Brain microvascular endothelial cell (primary cell): Measurements from ENCODE around the gene RIF1.

Source experiments
- DNase-seq: peaks from one replicate; pipeline ENCODE4 v3.0.0-alpha.2; 2020
- H3K27ac ChIP-seq: fragments of 250-450 bp; sonication (Bioruptor Pico); 2 replicates; pipeline ENCODE4 v1.5.1; 2020; ENCODE audit warnings: mild to moderate bottlenecking, moderate library complexity
- H3K27me3 ChIP-seq: fragments of 250-450 bp; sonication (Bioruptor Pico); replicated peaks from 2 replicates; pipeline ENCODE4 v1.5.1; 2020; ENCODE audit warnings: mild to moderate bottlenecking
- H3K36me3 ChIP-seq: fragments of 250-450 bp; sonication (Bioruptor Pico); replicated peaks from 2 replicates; pipeline ENCODE4 v1.5.1; 2020; ENCODE audit warnings: mild to moderate bottlenecking
- H3K4me3 ChIP-seq: 2 replicates; pipeline ENCODE4 v1.5.1; 2011; ENCODE audit warnings: low read depth, mild to moderate bottlenecking, control low read depth, low read length, moderate library complexity
- CTCF ChIP-seq: IDR thresholded peaks from 2 replicates; pipeline ENCODE4 v1.5.1; 2011; ENCODE audit warnings: low read depth, mild to moderate bottlenecking, moderate library complexity, low read length, control low read depth, inconsistent platforms; ENCODE audit errors: missing control alignments
- in situ Hi-C: cut with HindIII; loops from 2 replicates; pipeline ENCODE4 v1.10.0; 2017; ENCODE audit warnings: low sequenced_read_pairs, low pct_ligation_motif_present

RIF1 gene

GRCh38 chr2:151394509-151394908 is 15.2 kb upstream of the RIF1 start:
- Histone ChIP-seq H3K4me3 (no peak overlapping the region), H3K27ac (no peak overlapping the region), H3K27me3 (no peaks in the 10 kb centered on the region), H3K36me3 (no peaks in the 10 kb centered on the region)
- TF ChIP-seq CTCF, result no peak
- no peak for DNase-seq
- in situ Hi-C loops, result no loop called here

GRCh38 chr2:151395509-151396374 is 14.0 kb upstream of the RIF1 start:
- Histone ChIP-seq H3K27ac (no peak overlapping the region), H3K4me3 (no peak overlapping the region), H3K27me3 (no peaks in the 10 kb centered on the region), H3K36me3 (no peaks in the 10 kb centered on the region)
- no peak for TF ChIP-seq CTCF
- in situ Hi-C loops, result no loop called here
- DNase-seq, result no peak

GRCh38 chr2:151399981-151400380 is 9.7 kb upstream of the RIF1 start:
- no peaks in the 10 kb centered on the region for H3K36me3 ChIP-seq
- in situ Hi-C loops, result no loop called here
- H3K27ac ChIP-seq, result no peak overlapping the region
- H3K27me3 ChIP-seq, result no peaks in the 10 kb centered on the region
- TF ChIP-seq CTCF, result no peak
- no peak for DNase-seq
- no peak overlapping the region for H3K4me3 ChIP-seq

- DNase-seq, result no peak
These were observed 8.6 kb upstream of the RIF1 start for GRCh38 chr2:151401149-151401548.

GRCh38 chr2:151403914-151404313 is 5.8 kb upstream of the RIF1 start:
- TF ChIP-seq CTCF, result no peak
- H3K27me3 ChIP-seq, result no peaks in the 10 kb centered on the region
- H3K27ac ChIP-seq, result no peak overlapping the region
- no peak for DNase-seq
- in situ Hi-C loops, result no loop called here
- no peak overlapping the region for H3K4me3 ChIP-seq
- no peaks in the 10 kb centered on the region for H3K36me3 ChIP-seq

More at GRCh38 chr2:151401149-151401548, 8.6 kb upstream of the RIF1 start:
- Histone ChIP-seq H3K27ac (no peak overlapping the region), H3K27me3 (no peaks in the 10 kb centered on the region), H3K36me3 (no peaks in the 10 kb centered on the region), H3K4me3 (no peak overlapping the region)
- TF ChIP-seq CTCF, result no peak
- in situ Hi-C loops, result no loop called here

GRCh38 chr2:151405376-151405775 is 4.3 kb upstream of the RIF1 start:
- Histone ChIP-seq H3K36me3 (no peaks in the 10 kb centered on the region), H3K27me3 (no peaks in the 10 kb centered on the region), H3K27ac (no peak overlapping the region), H3K4me3 (no peak overlapping the region)
- in situ Hi-C loops, result no loop called here
- no peak for TF ChIP-seq CTCF
- no peak for DNase-seq
